GM11168 (cell line): ENCODE results near the gene IL11RA.

ENCODE experiments used
- in situ Hi-C: fragments of 300-500 bp; cut with MboI; formaldehyde crosslinking; loops from one replicate; pipeline ENCODE4 v1.12.0; 2022; ENCODE audit warnings: low sequenced_read_pairs; ENCODE audit not compliant: unreplicated experiment

IL11RA gene

DNA sequence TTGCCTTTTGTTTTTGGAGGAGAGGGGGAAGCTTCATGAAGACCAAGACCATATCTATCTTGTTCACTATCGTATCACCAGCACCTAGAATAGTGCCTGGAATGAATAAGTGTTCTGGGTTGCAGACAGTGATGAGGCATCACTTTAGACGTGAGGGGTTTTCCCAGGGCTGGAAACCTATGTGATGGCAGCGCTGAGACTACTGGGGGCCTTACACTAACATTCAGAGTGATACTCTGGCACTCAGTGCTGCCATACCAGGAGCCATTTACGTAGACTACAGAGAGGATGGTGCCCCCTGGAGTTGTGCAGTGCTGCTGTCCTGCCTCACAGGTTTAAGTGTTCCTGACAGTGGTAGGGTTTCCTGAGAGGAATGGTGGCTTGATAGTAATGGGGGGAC, 32.2 kb downstream of the IL11RA start:
- in situ Hi-C loops, result no loop called here

DNA sequence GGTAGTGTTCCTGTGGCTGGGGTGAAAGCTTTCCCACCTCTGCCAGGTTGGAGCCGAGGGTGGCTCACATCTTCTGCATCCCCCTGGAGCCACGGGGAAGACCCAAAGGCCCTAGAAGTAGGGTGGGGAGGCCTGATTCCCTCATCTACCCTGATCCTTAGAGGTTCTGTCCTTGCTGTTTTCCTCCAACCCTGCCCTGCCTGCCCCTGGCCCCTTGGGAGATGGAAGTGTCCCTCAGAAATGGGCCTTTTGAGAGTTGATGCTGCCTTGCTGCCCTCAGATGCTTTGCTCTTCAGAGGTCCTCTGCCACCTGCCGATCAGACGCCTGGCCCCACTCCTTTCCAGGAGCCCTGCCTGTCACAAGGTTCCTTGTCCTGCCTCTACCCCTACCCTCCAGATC, 32.8 kb downstream of the IL11RA start:
- in situ Hi-C loops, result no loop called here

DNA sequence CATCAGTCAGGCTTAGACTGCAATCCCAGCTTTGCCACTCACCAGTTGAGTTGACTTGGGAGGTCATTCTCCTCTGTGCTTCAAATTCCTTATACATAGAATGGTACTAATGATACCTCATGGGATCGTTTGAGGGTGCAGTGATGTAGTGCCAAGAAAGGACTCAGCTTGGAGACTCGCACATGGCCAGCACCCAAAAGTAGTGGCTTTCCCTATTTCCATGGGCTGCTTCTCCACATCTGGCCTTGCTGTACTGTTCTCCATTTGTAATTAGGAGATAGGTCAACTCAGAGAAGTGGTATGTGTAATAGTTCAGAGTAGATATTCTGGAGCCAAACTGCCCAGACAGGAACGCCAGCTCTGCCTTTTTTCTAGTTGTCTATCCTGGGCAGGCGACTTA, 33.6 kb downstream of the IL11RA start:
- in situ Hi-C loops, result no loop called here

DNA sequence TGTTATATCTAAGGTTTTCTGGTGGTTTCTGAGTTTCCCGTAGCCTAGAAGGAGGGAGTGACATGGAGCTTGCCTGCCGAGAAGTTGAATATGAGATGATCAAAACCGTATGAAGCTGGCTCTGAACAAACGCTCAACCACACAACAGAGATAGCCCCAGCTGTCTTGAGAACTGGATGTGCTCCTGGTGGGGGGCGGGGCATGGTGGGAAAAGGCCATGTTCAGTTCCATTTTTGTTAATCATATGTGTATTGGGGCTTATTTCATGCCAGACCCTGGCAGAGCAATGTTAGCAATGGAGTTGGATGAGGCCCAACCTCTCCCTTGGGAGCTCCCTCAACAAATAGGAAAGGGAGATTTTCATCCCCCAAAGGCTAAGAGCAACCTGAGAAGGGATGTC, 34.2 kb downstream of the IL11RA start:
- in situ Hi-C loops, result no loop called here

DNA sequence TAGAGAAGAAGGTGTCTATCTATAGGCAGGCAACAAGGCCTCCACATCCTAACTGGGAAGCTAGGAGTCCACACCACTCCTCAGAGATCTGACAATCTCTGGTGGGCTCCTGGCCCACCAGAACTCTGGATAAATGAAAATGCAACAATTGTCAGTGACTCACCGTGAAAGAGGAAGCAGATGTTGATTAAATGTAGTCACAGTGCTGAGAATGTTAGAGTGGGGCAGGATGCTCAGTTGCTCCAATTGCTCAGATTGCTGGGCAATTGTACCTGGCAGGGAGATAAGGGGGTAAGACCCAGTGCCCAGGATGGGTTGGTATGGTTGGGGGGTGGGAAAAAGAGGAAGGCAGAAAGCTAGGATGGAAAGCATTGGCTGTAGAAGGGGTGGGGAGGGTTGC, 34.7 kb downstream of the IL11RA start:
- in situ Hi-C loops, result no loop called here

GRCh38 chr9:34687276-34688030, 35.5 kb downstream of the IL11RA start:
- in situ Hi-C loops, result no loop called here

GRCh38 chr9:34688329-34689115, 36.5 kb downstream of the IL11RA start:
- in situ Hi-C loops, result no loop called here

DNA sequence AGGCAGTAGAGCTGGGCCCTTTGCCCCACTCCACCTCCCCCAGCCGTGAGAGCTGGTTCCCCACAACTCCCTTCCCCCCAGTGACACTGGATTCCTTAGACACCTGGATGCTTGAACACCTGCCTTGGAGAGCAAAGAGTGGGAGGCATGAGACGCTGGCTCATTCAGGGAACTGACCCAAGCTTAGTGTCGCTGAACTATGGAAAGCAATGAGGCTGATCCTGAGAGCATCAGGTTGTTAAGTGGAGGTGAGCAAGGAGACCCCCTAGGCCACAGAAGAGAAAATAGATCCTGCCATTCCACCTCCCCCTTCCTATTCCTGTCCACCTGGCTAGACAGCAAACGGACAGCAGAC, 37.1 kb downstream of the IL11RA start:
- in situ Hi-C loops, result no loop called here

- in situ Hi-C loops, result no loop called here
Observed at GRCh38 chr9:34689512-34689911, 37.5 kb downstream of the IL11RA start.

DNA sequence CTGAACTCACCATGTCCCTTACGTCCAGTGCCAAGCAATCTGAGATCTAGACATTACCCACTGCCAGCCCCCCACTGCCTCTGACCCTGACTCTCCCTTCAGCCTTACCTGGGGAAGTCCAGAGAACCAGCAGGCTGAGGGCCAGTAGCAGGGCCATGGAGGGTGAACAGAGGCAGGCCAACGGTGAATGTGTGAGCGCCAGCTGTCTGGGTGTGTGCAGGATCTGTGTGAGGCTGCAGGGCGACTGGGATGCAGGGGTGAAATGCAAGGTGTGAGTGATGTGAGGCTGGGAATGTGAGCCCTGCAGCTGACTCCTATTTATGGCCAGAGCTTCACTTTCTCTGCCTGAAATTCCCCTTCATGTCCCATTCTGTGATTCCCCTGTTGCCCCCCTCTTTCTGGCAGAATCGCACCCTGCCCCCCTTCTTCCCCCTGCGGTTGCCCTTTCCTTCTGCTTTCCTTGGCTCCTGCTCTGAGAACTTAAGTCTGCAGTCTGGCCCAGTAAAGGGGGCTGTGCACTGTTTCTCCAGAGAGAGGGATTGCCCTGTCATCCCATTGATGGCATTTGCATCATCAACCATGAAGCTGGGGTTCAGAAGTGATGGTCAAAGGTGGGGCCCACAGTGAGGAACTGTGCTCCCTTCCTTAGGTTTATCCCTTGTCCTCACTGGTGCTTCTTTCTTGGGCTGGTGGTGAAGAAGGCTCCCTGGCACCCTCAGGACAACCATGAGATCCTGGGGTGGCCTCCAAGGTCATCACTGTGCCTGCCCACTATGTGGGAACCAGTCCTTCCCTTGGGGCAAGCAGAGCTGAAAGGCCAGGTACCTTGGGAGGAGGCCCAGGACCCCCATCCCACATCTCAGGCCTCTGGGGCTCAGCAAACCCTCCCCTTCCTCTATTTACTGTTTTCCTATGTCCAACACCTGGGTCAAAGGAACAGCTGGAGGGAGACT, 39.3 kb downstream of the IL11RA start, which contains the start of gene CCL19:
CCL19 (minus strand) TSS at position 294 of the 953 bp plus-strand sequence; CDS start at position 157, 137 bp downstream.
- in situ Hi-C loops, result no loop called here

DNA sequence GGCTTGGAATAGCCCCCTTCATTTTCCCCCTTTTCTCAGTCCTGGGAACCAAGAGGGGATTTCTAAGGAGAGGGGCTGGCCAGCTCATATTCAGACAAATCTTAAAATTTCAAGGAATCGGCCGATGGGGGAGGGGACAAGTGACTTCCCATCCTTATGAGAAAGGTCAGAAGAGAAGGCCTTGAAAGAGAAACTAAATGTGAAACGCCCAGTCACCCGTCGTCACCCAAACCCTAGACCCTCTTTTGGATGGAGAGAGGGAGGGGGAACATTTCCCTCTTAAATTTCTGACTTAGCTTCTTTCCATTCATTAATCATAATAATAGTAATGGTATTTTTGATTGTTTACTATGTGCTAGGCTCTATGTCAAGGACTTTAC, 39.9 kb downstream of the IL11RA start:
- in situ Hi-C loops, result no loop called here

- in situ Hi-C loops, result no loop called here
Observed at GRCh38 chr9:34693560-34693959, 41.6 kb downstream of the IL11RA start.

DNA sequence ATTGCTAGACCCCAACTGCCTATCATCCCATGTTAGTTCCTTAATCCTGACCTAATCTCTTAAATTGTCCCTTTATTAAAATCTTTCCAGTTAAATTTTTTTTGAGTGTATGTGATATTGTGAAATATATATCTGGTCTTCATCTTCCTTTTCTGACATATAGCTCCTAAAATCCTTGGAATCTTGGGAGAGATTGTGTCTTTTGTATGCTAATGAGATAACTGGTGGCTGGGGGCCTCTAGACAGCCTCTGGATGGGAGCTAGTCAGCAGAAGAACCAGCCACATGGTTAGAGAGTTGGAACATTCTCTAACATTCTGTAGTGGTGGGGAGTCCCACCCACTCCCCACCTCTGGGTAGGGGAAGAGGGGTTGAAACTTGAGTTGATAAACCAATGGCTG, 42.8 kb downstream of the IL11RA start:
- in situ Hi-C loops, result no loop called here

- in situ Hi-C loops, result no loop called here
Observed at GRCh38 chr9:34701023-34701768, 49.2 kb downstream of the IL11RA start.

GRCh38 chr9:34701769-34702736, 50.1 kb downstream of the IL11RA start:
- in situ Hi-C loops, result no loop called here

DNA sequence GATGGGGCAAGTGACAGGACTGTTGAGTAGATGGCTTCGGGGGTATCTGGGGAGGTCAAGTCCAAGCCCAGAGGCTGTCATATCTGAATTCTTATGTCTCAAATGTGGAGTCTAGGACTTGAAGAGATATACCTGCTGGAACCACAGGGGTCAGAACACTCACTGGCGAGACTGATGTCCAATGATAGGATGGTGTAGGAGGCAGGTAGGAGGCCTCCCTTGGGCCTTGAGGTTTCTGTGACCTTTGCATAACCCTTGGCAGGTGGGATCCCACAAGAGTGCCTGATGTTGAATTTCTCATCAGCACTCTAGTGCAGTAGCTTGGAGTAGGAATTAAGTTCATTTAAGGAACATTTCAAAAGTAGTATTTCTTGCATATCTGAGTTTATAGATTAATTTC, 55.1 kb downstream of the IL11RA start:
- in situ Hi-C loops, result no loop called here

DNA sequence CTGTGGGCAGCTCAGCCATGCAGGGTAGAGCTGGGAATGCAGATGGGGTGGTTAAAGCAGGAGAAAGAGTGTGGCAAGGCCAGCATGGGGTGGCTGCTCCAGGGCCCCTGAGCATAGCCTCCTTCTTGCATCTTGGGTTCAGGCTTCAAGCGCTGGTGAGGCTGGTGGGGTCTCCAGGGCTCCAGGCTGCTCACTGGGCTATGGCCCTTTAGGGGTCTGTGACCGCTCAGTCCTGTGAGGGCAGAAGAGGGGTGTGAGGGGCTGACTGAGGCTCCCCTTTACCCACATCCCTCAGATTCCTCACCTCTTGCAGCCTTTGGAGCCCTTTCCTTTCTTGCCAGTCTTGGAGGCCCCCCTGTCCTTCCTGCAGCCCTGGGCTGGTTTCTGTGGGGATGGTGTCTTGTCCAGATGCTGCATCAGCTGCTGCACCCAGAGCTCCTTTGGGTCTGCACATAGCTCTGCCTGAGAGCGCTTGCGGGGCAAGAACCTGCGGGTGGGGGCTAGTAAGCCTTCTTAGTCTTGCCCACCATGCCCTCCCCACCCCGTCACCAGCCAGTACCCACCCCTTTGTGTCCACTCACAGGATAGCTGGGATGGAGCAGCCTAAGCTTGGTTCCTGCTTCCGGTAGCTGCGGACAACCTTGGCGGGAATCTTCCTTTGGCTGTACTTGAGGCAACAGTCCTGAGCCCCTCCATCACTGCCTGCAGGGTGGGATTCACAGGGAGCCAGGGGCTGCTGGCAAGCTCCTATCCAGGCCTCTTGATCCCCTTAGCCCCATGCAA, 57.4 kb downstream of the IL11RA start:
- in situ Hi-C loops, result no loop called here

GRCh38 chr9:34710023-34710422, 58.0 kb downstream of the IL11RA start, which contains the start of gene CCL21:
TSS of gene CCL21 (minus strand) at chr9:34710136. CDS start at chr9:34710066, 70 bp downstream.
- in situ Hi-C loops, result no loop called here
